Ascending aorta (tissue), 2 donors: ENCODE data around the gene CIITA. TPM values are rescaled to one million over a fixed set of nuclear protein-coding genes. Genes with fewer than 3 reads are reported as not detected.

ENCODE experiments used
- DNase-seq, 2 donors: peaks; one replicate each; pipeline ENCODE4 v3.0.0-alpha.2; 2019; ENCODE audit warnings: low spot score in 2 of 2
- H3K27ac ChIP-seq, 2 donors: fragments of 200-600 bp; sonication (generic); one replicate each; pipeline ENCODE4 v1.5.1; 2016 to 2017; ENCODE audit warnings: mild to moderate bottlenecking in 1 of 2
- H3K27me3 ChIP-seq: fragments of 200-600 bp; sonication (generic); one replicate; pipeline ENCODE4 v1.5.1; 2017
- H3K36me3 ChIP-seq, 2 donors: fragments of 200-600 bp; sonication (generic); one replicate each; pipeline ENCODE4 v1.5.1; 2016
- H3K4me1 ChIP-seq, 2 donors: fragments of 200-600 bp; sonication (generic); one replicate each; pipeline ENCODE4 v1.5.1; 2016 to 2017; ENCODE audit warnings: mild to moderate bottlenecking in 1 of 2
- H3K4me3 ChIP-seq, 2 donors: fragments of 200-600 bp; sonication (generic); one replicate each; pipeline ENCODE4 v1.5.1; 2016 to 2017; ENCODE audit warnings: mild to moderate bottlenecking in 1 of 2
- H3K9me3 ChIP-seq, 2 donors: fragments of 200-600 bp; sonication (generic); one replicate each; pipeline ENCODE4 v1.5.1; 2016
- intact Hi-C: fragments of 100-400 bp; cut with DNase I; formaldehyde crosslinking; loops from one replicate; pipeline ENCODE4 v1.15.1; 2023
- total RNA-seq: library from RNA; depleted of rRNA; stranded (reverse); fragments of >200 nt; gene quantifications from one replicate; pipeline ENCODE4 v1.1.0, GENCODE V29; 2016
- TF ChIP-seq, protein P1 (sequence below), 3 experiments: fragments of 200-600 bp in 2 of 3; fragments of 450-650 bp in 1 of 3; sonication (generic) in 2 of 3; IDR thresholded peaks; one replicate each; pipeline ENCODE4 v1.5.1; 2016 to 2019; ENCODE audit warnings: antibody characterized with exemption in 3 of 3, mild to moderate bottlenecking in 1 of 3, moderate library complexity in 1 of 3

CIITA gene
- total RNA-seq, 1 donor from 2014 or later: 19.4 TPM

- H3K27ac ChIP-seq: peak overlapping the region in 1 of 2 donors; percentile 3
- no peak for DNase-seq
- H3K36me3 ChIP-seq: peaks cover 20 to 65% of the 10 kb centered on the region in 2 donors
- no peaks in the 10 kb centered on the region for H3K27me3 ChIP-seq
- H3K4me1 ChIP-seq: peaks cover 8 to 21% of the 10 kb centered on the region in 2 donors
- no peaks in the 10 kb centered on the region for H3K9me3 ChIP-seq
- TF ChIP-seq, protein P1, sequence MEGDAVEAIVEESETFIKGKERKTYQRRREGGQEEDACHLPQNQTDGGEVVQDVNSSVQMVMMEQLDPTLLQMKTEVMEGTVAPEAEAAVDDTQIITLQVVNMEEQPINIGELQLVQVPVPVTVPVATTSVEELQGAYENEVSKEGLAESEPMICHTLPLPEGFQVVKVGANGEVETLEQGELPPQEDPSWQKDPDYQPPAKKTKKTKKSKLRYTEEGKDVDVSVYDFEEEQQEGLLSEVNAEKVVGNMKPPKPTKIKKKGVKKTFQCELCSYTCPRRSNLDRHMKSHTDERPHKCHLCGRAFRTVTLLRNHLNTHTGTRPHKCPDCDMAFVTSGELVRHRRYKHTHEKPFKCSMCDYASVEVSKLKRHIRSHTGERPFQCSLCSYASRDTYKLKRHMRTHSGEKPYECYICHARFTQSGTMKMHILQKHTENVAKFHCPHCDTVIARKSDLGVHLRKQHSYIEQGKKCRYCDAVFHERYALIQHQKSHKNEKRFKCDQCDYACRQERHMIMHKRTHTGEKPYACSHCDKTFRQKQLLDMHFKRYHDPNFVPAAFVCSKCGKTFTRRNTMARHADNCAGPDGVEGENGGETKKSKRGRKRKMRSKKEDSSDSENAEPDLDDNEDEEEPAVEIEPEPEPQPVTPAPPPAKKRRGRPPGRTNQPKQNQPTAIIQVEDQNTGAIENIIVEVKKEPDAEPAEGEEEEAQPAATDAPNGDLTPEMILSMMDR (IDR thresholded peaks at IDR 0.05): no peak
- intact Hi-C loops: no loop called here
- H3K4me3 ChIP-seq: no peak overlapping the region
Measured at GRCh38 chr16:10929853-10930754, 53.1 kb downstream of the CIITA start.

DNA sequence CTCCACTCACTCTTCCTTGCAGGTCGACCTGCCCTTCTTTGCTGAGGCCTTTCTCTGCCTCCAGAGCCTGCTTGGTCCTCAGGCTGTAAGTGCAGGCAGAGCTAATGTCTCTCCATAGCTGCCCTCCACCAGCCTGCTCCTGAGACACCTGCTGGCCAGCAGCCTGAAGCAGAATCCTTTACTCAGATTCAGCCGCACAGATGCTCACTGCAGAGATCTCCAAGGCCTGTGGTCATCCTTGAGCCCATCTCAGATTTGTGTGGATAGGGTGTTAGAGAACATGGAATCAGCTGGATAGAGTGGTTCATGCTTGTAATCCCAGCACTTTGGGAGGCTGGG lies 53.7 kb downstream of the CIITA start:
- peaks cover 8 to 28% of the 10 kb centered on the region in 2 donors for H3K4me1 ChIP-seq
- intact Hi-C loops: no loop called here
- H3K4me3 ChIP-seq: no peak overlapping the region
- DNase-seq: no peak
- H3K27me3 ChIP-seq: no peaks in the 10 kb centered on the region
- H3K27ac ChIP-seq: no peak overlapping the region
- peaks cover 20 to 59% of the 10 kb centered on the region in 2 donors for H3K36me3 ChIP-seq
- TF ChIP-seq, protein P1 (IDR thresholded peaks at IDR 0.05): no peak
- no peaks in the 10 kb centered on the region for H3K9me3 ChIP-seq

GRCh38 chr16:10931134-10931533 lies 54.1 kb downstream of the CIITA start:
- no peak for DNase-seq
- Histone ChIP-seq H3K27me3 (no peaks in the 10 kb centered on the region), H3K4me1 (peaks cover 8 to 32% of the 10 kb centered on the region in 2 donors), H3K27ac (no peak overlapping the region), H3K36me3 (peaks cover 20 to 55% of the 10 kb centered on the region in 2 donors), H3K9me3 (no peaks in the 10 kb centered on the region), H3K4me3 (no peak overlapping the region)
- intact Hi-C loops: no loop called here
- TF ChIP-seq, protein P1 (IDR thresholded peaks at IDR 0.05): no peak

DNA sequence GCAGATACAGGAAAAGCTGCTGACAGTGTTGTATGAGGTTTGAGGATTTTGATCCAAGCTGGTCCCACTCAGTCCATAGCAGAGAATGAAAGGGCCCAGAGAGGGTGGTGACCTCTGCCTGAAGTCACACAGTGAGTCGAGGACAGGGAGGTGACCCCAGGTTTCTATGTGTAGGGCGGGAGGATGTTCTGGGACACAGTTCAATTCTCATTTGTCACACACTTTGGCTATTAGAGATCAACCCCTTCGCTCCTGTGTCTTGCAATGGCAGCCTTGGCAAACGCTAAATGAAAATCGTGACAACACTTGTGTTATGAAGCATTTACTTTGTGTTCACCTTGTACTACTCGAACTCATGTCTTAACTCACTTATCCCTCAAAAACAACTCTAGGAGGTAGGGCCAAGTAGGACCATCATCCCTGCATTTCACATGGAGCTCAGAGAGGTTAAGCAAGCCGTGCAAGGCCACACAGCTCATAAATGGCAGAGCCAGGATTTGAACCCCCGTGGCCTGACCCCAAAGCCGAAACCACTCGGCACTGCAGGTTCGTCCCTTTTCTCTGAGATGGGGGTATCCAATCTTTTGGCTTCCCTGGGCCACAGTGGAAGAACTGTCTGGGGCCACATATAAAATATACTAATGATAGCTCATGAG lies 55.1 kb downstream of the CIITA start:
- no peak overlapping the region for H3K4me3 ChIP-seq
- no peaks in the 10 kb centered on the region for H3K9me3 ChIP-seq
- no peak overlapping the region for H3K27ac ChIP-seq
- no peaks in the 10 kb centered on the region for H3K27me3 ChIP-seq
- no peak for DNase-seq
- TF ChIP-seq, protein P1 (IDR thresholded peaks at IDR 0.05): no peak
- peaks cover 14 to 47% of the 10 kb centered on the region in 2 donors for H3K36me3 ChIP-seq
- H3K4me1 ChIP-seq: peaks cover 8 to 37% of the 10 kb centered on the region in 2 donors
- intact Hi-C loops: no loop called here

DNA sequence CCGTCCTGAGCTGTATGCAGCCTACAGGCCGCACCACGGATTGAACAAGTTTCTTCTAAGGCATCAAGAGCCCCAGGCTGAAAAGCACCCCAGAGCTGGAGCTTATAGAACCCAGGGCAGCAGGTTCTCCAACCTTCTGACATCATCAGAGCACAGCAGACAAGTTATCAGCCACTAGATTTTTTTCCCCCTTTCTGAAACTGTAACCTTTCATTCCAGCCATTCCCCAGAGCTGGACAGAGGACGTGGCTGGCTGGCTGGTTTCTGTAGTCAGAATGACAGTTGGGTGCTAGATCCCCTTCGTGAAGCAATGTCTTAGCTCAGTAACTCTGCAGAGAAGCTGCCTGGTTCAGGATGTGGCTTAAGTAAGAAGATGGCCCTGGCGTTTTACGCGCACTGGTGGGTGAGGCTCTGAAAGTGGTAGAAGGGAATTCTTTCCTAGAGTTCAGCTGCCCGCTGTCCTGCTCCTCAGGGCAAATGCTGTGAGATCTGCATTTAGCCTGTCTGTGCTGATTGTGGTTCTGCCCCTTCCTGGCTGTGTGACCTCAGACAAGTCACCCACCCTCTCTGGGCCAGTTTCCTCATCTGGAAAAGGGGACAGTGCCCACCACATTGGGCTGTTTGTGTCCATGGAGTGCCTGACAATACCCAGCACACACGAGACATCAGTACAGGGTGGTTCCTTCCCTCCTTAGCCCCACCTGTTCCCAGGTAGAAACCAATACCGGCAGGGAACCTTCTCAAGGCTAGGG lies 56.1 kb downstream of the CIITA start:
- Histone ChIP-seq H3K9me3 (no peaks in the 10 kb centered on the region), H3K4me3 (no peak overlapping the region), H3K36me3 (peaks cover 5 to 37% of the 10 kb centered on the region in 2 donors), H3K27ac (no peak overlapping the region), H3K4me1 (peaks cover 8 to 45% of the 10 kb centered on the region in 2 donors), H3K27me3 (no peaks in the 10 kb centered on the region)
- no peak for DNase-seq
- intact Hi-C loops: no loop called here
- TF ChIP-seq, protein P1 (IDR thresholded peaks at IDR 0.05): no peak
